GM21529 (cell line): Measurements from ENCODE around the gene TBKBP1.

Source experiments
- ATAC-seq: cut with Tn5 transposase; IDR thresholded peaks from one replicate; pipeline ENCODE4 v1.9.1; 2021; ENCODE audit not compliant: unreplicated experiment

TBKBP1 gene

GRCh38 chr17:47712330-47713023, 18.5 kb downstream of the TBKBP1 start:
- ATAC-seq: no peak

DNA sequence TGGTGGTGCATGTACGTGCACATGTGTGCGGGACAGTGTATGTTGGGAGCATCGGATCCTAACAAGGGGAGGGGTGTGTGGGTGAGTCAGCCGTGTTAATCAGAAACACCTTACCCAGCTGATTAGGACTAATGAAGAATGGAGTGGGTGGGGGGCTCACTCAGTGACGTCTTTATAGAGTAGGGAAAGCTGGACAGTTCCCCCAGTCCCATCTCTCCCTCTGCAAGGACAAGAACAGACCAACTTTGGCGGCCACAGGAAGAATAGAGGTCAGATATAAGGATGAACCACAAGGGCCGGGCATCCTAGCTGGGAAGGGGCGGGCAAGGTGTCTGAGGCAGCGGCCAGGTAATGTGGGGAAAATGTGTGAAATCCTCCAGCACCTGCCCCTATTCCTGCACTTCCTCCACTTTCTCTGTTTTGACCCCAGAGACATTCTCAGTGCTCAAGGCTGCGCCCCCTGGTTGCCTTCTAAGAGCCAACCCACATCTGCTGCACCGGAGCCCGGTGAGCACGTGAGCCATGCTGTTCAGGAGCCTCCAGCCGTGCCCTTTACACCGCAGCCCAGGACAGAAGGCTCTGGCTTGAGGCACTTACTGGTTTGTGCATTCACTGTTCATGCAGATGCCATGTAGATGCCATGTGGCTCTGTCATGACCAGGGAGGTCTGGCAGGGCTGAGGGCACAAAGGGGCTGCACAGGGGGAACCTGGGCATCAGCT, 20.2 kb downstream of the TBKBP1 start:
- ATAC-seq: no peak

DNA sequence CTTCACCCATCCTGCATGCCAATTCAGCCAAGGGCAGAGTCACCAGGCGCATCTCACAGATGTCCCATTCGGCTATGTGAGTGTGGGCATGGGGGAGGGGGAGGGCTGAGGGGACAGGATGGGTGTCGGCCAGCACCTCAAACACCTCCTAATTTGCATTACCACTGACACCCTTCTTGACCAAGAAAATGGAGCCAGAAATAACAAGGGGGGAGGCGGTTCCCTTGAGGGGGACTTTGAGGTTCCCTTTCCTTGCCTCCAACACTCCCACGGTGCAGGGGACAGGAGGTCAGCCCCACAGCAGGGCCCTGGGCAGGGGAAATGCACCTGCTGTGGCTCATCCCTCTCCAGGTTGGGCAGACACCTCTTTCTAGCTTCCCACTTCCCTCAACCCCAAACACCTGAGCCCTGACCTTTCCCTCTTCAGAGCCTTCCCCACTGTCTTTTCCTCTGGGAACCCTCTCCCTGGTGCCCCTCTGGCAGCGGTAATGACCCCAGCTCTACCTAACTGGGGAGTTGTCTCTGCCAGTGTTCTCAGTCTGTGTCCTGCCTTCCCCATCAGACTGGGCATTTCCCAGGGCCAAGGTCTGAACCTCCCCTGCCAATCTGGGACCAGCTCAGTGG, 20.9 kb downstream of the TBKBP1 start:
- no peak for ATAC-seq

- ATAC-seq: no peak
Measured at GRCh38 chr17:47715669-47716325, 21.8 kb downstream of the TBKBP1 start.

DNA sequence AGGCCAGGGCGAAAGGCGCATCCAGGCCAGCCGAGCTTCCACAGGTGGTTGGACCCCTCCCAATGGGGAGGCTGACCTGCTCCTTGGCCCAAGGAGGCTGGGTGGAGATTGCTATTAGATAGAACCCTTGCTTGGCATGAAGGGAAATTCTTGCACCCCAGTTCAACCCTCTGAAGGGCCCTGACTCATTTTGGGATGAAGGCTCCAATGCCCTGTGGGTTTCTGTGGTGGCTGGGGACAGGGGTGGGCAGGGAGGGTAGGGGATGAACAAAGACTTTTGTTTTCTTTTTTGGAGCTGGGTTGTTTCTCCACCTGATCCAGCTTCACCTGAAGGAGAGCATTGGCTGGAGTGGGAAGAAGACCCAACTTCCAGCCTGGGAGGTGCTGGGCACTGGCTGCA, 22.4 kb downstream of the TBKBP1 start:
- ATAC-seq: no peak

DNA sequence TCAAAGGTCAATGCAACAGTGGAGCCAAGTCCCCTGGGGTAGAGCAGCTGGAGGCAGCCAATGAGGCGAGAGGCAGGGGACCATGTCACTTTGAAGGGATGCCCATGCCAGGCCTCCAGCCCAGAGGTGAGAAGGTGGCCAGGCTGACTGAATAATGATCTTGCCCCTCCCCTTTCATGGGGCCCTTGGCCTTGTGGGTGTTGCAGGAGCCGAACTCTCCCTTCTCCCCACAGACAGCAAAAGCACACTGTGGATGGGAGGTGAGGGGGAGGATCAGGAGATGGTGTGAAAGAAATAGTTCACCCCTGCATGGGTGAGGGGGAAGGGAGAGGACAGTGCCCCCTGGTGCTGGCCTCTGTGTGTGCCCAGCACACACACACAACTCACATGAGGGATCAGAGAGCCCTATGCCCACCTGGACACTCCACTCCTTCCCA, 23.3 kb downstream of the TBKBP1 start:
- no peak for ATAC-seq

- no peak for ATAC-seq
Measured at GRCh38 chr17:47717979-47718621, 24.1 kb downstream of the TBKBP1 start.

GRCh38 chr17:47718634-47719405, 24.9 kb downstream of the TBKBP1 start:
- ATAC-seq: no peak

- no peak for ATAC-seq
Measured at GRCh38 chr17:47719411-47720152, 25.6 kb downstream of the TBKBP1 start.

DNA sequence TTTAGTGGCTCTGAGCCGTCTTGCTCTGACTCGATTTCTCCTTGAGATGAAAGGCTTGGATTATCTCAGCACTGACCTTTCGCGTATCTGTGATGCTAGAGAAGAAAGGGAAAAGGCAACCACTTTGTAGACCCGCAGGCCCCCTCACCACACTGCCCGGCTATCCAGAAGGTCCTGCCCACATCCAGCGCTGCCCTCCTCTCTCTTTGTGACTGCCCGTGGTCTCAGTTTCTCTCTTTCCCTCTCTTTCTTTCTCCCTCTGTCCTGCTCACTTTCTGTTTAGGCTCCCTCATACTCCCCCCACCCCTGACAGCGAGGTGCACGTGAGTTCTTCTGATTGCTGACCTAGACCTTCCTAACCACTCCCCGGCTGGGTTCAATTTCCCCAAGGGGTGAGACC, 26.2 kb downstream of the TBKBP1 start:
- ATAC-seq: no peak

- peak; percentile 40 for ATAC-seq
Measured at GRCh38 chr17:47720754-47721533, 27.0 kb downstream of the TBKBP1 start.

DNA sequence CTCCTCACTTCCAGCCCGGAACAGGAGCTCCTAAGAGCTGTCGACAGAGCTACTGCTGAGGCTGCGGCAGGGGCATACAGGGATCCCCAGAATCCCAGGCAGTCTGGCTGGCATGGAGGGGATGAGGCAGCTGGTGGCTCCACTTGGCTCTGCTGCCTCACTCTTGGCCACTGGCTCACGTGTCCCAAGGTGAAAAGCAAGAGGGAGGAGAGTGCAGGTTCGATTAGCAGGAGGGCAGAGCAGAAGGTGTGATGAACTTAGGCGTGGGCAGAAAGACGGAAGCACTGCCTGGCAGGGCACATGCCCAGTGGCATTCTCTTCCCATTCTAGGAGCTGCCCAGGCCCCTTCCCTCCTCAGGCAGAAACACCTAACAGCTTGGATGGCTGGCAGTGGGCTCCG, 27.8 kb downstream of the TBKBP1 start:
- ATAC-seq: no peak

GRCh38 chr17:47724705-47725104, 30.7 kb downstream of the TBKBP1 start:
- no peak for ATAC-seq

DNA sequence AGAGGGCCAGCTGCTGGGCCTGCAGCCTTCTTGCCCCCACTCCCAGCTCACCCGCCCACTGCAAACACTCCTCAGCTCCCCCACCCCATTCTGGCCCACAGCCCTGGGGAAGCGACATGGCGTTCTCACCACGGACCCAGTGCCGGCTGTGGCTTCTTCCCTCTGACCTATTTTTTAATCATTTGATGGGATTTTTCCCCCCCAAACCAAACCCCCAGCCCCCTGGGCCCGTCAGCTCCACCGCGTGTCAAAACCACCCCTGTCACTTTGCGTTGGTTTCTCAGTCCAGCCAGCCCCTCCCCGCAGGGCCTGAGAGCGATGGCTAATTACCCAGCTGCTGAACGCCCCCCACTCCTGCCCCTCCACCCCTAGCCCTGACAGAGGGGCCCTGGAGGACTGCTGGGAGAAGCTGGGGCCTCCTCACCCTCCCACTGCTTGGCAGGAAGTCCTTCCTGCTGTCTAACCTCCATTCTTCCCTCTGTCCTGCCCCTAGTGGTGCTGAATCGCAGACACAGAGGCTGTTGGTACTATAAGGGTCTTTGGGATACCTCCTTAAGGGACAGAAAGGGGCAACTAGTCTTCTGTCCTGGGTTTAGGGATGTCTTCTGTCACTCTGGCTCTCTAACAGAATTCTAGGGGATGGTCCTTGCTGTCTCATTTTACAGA, 31.6 kb downstream of the TBKBP1 start:
- no peak for ATAC-seq

DNA sequence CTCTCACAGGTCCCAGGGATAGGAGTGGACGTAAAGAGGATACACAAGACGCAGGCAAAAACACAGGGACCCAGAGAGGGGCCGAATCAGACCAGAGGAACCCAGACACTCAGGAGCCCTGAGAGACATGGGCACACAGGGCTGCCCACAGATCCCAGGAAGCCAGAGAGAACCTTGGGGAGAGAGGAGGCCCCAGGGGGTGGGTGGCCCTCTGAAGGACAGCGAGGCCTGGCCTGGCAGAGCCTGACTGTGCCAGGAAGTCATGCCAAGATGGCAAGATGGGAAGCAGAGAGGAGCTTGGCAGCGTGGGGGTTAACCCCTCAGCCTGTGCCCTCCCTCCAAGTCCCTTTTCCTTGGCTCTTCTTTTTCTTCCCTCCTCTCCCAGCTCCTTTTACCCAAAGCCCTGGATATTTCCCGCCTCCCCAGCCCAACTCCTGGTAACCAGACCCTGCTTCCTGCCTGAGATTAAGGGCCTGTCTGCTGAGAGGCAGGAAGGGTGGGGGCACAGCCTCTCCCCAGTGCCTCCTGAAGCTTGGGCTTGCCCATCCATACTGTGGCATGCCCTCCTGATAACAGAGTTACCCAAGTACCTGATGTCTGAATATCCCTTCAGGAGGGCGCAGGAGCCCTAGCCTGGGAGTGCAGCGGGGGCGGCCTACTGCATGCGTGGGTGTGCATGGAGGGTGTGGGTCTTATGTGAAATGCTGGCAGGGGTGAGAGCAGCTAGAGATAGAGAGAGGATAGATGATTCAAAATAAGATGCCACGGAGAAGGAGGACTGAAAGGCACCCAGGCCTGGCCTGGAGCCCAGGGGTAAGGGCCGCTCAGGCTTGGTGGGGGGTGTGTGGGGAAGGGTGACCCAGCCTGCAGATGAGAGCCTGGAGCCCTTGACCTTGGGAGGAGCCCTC, 33.1 kb downstream of the TBKBP1 start:
- no peak for ATAC-seq

GRCh38 chr17:47727704-47728036, 33.7 kb downstream of the TBKBP1 start:
- no peak for ATAC-seq

GRCh38 chr17:47728214-47728877, 34.4 kb downstream of the TBKBP1 start:
- ATAC-seq: no peak
